IgD-negative memory B cell (primary cell): ENCODE measurements around the gene TEX30. TPM values are rescaled to one million over a fixed set of nuclear protein-coding genes. Genes with fewer than 3 reads are reported as not detected.

Experiments
- H3K27ac Mint-ChIP-seq, 3 donors: one replicate each; pipeline ENCODE4 v1.8.0; 2020 to 2022; ENCODE audit warnings: mild to moderate bottlenecking in 3 of 3, mixed read lengths in 3 of 3, moderate library complexity in 1 of 3
- H3K27me3 Mint-ChIP-seq: one replicate; pipeline ENCODE4 v1.8.0; 2021; ENCODE audit warnings: mixed read lengths
- H3K36me3 Mint-ChIP-seq: one replicate; pipeline ENCODE4 v1.8.0; 2020; ENCODE audit warnings: mild to moderate bottlenecking, mixed read lengths
- H3K4me1 Mint-ChIP-seq, 3 donors: one replicate each; pipeline ENCODE4 v1.8.0; 2020 to 2022; ENCODE audit warnings: mixed read lengths in 3 of 3, mild to moderate bottlenecking in 1 of 3
- H3K4me3 Mint-ChIP-seq, 4 donors: one replicate each; pipeline ENCODE4 v1.8.0; 2020 to 2022; ENCODE audit warnings: mild to moderate bottlenecking in 4 of 4, mixed read lengths in 4 of 4, moderate library complexity in 3 of 4
- H3K9me3 Mint-ChIP-seq, 3 donors: one replicate each; pipeline ENCODE4 v1.8.0; 2020 to 2021; ENCODE audit warnings: mixed read lengths in 3 of 3, mild to moderate bottlenecking in 1 of 3
- polyA plus RNA-seq: library from polyadenylated mRNA; unstranded; fragments of 300-500 nt; fragmentation: Illumina TruSeq; gene quantifications from one replicate; pipeline ENCODE4 v1.2.3, GENCODE V29; 2021

The TEX30 gene
- polyA plus RNA-seq = 12.1 TPM

DNA sequence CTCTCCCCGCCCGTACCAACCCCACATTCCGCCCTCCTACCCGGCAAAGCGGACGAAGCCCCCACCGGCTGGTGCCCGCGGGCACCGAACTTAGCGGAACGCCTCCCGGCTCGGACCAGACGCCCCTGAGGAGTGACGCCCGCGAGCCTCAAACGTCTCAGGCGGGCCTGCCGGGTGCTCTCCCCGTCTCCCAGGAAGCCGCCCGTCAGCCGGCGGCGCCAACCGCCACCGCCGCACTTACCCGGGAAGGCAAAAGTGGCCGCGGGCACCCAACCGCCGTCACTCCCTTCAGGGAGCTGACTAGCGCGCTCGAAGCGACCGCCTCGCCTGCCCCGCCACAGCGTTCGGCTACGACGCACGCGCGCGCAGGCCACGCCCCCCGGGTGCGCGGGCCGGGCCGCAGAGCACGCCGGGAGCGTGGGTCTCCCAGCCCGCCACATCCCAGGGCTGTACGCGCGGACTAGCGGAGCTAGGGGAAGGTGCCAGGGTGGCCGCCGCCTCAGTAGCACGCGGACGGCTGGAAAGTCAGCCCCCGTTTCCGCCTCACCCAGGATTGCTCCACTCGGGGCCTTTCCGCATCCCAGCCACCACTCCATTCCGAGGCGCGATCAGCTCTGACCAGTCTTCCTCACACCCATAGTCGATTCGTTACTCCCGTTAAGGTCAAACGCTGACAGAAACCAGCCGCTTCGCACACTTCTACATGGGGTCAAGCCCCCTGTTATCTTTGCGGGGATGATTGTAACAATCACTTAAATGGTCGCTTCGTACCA, at the start of gene TEX30:
TEX30 (minus strand) TSS at position 346 of the 773 bp plus-strand sequence. CDS start 3,760 bp downstream, outside the sequence.
- Mint-ChIP-seq H3K4me3 (peak within 1 kb of the TSS; percentile 89 to 96 (median 94)), H3K4me1 (peaks cover 9 to 21% (median 14%) of the 10 kb centered on the region in 3 donors), H3K36me3 (peaks cover 2% of the 10 kb centered on the region), H3K27me3 (no peaks in the 10 kb centered on the region), H3K9me3 (no peaks in the 10 kb centered on the region), H3K27ac (peak within 1 kb of the TSS; percentile 86 to 95 (median 88))

DNA sequence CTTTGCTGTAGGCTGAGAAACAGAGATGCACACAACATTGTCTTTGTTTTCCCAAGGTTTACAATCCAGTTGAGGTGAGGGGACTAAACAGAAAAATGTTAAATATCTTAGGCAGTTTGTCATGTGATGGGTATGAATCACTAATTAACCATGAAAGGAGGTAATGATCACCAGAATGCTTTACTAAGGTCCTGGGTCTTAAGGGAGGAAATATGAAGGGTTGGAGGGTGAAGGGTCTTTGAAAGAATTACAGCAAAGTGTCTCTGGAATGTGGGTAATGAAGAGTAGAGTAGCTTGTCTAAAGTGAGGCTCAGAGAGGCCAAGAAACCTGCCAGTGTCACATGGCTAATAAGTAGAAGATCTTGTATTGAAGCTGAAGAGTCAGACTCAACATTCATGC, 44.3 kb upstream of the TEX30 start:
- H3K27me3 Mint-ChIP-seq = no peaks in the 10 kb centered on the region
- H3K27ac Mint-ChIP-seq = no peak overlapping the region
- no peak overlapping the region for H3K4me3 Mint-ChIP-seq
- H3K9me3 Mint-ChIP-seq = peaks cover 0 to 1% (median 0%) of the 10 kb centered on the region in 3 donors
- H3K36me3 Mint-ChIP-seq = peaks cover 4% of the 10 kb centered on the region
- H3K4me1 Mint-ChIP-seq = peaks cover 0 to 2% (median 1%) of the 10 kb centered on the region in 3 donors

DNA sequence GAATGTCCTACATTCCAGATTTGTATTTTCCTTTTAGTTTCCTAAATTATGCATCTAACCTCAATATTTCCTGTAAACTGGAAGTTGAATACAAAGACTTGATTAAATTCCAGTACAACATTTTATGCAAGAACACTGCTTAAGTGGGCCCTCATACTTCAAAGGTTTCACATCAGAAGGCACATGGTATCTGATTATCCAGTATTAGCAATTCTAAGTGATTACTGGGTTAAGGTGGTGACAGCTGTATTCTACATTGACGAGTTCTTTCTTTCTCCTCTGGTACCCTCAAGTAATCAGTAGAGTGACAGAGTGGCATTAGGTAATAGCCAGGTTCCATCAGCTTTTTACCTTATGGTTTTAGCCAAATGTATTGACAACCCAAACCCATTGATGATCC, 43.7 kb upstream of the TEX30 start:
- no peak overlapping the region for H3K27ac Mint-ChIP-seq
- H3K4me3 Mint-ChIP-seq = no peak overlapping the region
- peaks cover 2% of the 10 kb centered on the region for H3K36me3 Mint-ChIP-seq
- no peaks in the 10 kb centered on the region for H3K27me3 Mint-ChIP-seq
- H3K9me3 Mint-ChIP-seq = no peaks in the 10 kb centered on the region
- peaks cover 0 to 3% (median 2%) of the 10 kb centered on the region in 3 donors for H3K4me1 Mint-ChIP-seq

DNA sequence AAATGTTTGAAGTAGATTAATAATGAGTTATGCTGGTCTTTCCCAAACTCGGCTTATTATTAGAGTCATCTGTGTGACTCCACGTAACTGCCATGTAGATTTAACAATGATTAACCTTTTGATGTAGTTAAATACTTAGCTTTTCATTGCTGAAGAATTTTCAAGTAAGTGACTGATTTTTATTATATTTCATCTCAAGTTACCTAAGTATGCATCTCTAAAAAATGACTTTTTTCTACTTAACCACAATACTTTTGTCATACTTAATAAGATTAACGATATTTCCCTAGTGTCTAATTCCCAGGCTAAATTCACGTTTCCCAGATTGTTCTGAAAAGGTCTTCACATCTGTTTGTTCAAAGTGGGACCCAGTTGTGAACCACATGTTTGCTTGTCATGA, 43.1 kb upstream of the TEX30 start:
- H3K9me3 Mint-ChIP-seq = peaks cover 0 to 4% (median 0%) of the 10 kb centered on the region in 3 donors
- no peak overlapping the region for H3K27ac Mint-ChIP-seq
- H3K27me3 Mint-ChIP-seq = no peaks in the 10 kb centered on the region
- peaks cover 2 to 4% (median 4%) of the 10 kb centered on the region in 3 donors for H3K4me1 Mint-ChIP-seq
- H3K36me3 Mint-ChIP-seq = peaks cover 7% of the 10 kb centered on the region
- H3K4me3 Mint-ChIP-seq = no peak overlapping the region

DNA sequence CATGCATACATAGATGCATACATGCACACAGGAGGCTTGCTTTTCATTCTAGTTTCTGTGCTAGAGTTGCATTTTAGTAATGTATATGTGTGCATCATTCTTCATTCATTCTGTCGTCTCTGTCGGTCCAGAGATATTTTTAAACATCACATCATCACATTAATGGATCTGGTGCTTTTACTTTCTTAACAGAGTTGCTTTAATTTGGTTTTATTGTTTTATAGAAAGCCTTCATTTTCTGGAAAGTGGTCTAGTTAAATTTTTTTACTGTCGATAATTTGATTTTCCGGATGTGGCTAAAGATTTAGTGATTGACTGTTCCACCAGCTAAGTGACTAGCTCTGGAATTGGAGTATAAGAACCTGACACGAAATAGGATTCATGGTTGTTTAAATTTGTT, 42.2 kb upstream of the TEX30 start:
- no peaks in the 10 kb centered on the region for H3K27me3 Mint-ChIP-seq
- H3K4me1 Mint-ChIP-seq = peaks cover 2 to 4% (median 4%) of the 10 kb centered on the region in 3 donors
- peaks cover 7% of the 10 kb centered on the region for H3K36me3 Mint-ChIP-seq
- no peak overlapping the region for H3K27ac Mint-ChIP-seq
- peaks cover 0 to 4% (median 0%) of the 10 kb centered on the region in 3 donors for H3K9me3 Mint-ChIP-seq
- H3K4me3 Mint-ChIP-seq = no peak overlapping the region

DNA sequence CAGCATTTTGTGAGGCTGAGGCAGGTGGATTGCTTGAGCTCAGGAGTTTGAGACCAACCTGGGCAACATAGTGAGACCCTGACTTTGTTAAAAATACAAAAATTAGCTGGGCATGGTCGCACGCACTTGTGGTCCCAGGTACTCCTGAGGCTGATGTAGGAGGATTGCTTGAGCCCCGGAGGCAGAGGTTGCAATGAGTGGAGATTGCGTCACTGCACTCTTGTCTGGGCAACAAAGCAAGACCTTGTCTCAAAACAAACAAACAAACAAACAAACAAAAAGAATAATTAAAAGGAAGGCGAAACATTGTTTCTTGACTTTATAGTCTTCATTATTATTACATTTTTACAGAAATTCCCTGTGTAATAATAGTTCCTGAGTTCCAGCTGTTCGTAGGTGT, 41.2 kb upstream of the TEX30 start:
- peaks cover 5% of the 10 kb centered on the region for H3K36me3 Mint-ChIP-seq
- H3K27ac Mint-ChIP-seq = no peak overlapping the region
- H3K27me3 Mint-ChIP-seq = no peaks in the 10 kb centered on the region
- peaks cover 2 to 4% (median 4%) of the 10 kb centered on the region in 3 donors for H3K4me1 Mint-ChIP-seq
- peaks cover 0 to 4% (median 0%) of the 10 kb centered on the region in 3 donors for H3K9me3 Mint-ChIP-seq
- no peak overlapping the region for H3K4me3 Mint-ChIP-seq

DNA sequence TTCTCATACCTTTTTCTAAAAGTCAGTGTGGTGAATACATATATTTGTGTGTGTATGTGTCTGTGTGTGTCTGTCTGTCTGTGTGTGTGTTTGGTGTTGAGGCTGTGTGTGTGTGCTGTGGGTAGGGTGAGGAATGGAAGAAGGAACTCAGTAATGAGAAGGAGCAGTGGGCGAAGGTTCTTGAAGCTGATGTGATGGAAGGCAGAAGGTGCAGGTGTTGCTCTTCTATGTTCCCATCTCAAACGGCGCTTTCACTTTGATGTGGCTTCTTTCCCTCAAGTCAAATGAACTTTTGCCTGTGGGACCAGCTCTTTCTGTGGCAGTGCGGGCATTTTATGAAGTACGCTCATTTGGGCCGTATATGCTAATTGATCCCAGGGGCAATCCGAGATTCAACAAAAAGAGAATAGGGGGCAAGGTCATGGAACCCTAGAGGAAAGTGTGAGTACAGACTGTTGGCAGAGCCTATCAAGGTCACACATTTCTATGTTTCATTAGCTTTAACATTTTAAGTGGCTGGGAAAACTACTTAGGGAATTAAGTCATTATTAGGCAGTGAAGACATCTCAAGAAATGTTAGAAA, 40.5 kb upstream of the TEX30 start:
- Mint-ChIP-seq H3K4me3 (peak overlapping the region in 1 of 4 donors; percentile 2), H3K4me1 (peaks cover 2 to 4% (median 4%) of the 10 kb centered on the region in 3 donors), H3K27me3 (no peaks in the 10 kb centered on the region), H3K27ac (no peak overlapping the region), H3K36me3 (peaks cover 5% of the 10 kb centered on the region), H3K9me3 (peaks cover 0 to 4% (median 0%) of the 10 kb centered on the region in 3 donors)

DNA sequence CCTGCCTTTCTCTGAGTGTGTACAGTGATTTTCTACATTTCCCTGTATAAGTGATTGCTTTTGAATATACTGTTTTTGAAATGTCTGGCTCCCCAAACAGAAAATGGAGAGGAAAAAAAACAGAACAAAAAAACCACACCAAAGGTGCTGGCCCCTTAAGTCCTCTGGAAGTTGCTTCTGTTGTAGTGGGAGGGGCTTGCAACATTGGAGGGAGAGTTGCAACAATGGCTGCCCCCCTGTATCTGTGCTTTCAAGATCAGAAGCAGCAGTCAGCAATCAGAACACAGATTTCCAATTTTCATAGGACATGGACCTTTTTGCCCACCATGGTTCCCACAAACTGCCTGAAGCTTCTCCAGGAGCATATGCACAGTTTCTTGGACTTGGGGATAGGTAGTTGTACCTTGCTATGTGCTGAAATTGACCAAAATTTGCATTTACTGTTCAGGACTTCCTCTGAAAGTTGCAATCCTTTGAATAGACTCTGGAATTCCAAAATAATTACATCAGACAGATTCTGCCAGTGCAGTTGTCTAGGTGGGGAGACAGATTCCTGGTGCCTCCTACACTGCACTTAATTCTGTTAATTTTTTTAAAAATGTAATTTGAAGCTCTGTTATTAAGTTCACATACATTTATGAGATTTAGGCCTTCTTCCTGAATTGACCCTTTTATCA, 39.2 kb upstream of the TEX30 start:
- Mint-ChIP-seq H3K4me1 (peaks cover 3 to 4% (median 4%) of the 10 kb centered on the region in 3 donors), H3K27me3 (no peaks in the 10 kb centered on the region), H3K4me3 (no peak overlapping the region), H3K36me3 (peaks cover 5% of the 10 kb centered on the region), H3K9me3 (peaks cover 0 to 4% (median 0%) of the 10 kb centered on the region in 3 donors), H3K27ac (no peak overlapping the region)

DNA sequence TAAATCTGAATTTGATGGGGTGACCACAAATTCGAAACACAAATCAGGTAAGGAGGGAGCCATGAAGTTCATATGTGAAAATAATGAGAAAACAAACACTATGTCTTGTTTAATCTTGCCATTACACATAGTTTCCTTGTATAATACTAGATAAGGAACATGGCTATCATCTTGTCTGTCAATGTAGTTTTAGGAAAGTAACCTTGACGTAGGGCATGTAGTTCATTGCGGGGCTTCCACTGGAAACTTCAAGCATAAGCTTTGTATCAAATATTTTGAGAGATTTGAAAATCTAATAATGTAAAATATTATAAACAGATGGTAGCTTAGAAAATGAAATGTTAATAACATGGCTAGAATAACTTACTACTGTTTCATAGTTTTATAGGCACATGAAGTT, 34.1 kb upstream of the TEX30 start:
- Mint-ChIP-seq H3K27me3 (no peaks in the 10 kb centered on the region), H3K27ac (no peak overlapping the region), H3K4me1 (peaks cover 2 to 9% (median 3%) of the 10 kb centered on the region in 3 donors), H3K36me3 (peaks cover 5% of the 10 kb centered on the region), H3K9me3 (peaks cover 0 to 4% (median 2%) of the 10 kb centered on the region in 3 donors), H3K4me3 (no peak overlapping the region)

DNA sequence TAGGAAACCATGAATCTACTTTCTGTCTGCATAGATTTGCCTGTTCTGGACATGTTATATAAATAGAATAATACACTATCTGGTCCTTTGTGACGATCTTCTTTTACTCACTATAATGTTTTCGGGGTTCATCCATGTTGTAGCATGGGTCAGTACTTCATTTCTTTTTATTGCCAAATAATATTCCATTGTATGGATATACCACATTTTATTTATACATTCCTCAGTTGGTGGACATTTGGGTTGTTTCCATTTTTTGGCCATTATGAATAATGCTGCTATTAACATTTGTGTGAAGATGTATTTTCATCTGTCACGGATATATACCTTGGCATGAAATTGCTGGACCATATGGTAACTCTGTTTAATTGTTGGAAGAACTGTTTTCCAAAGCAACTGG, 32.1 kb upstream of the TEX30 start:
- Mint-ChIP-seq H3K4me1 (peaks cover 8 to 18% (median 10%) of the 10 kb centered on the region in 3 donors), H3K4me3 (no peak overlapping the region), H3K27ac (no peak overlapping the region), H3K36me3 (no peaks in the 10 kb centered on the region), H3K27me3 (no peaks in the 10 kb centered on the region), H3K9me3 (peaks cover 0 to 2% (median 0%) of the 10 kb centered on the region in 3 donors)

DNA sequence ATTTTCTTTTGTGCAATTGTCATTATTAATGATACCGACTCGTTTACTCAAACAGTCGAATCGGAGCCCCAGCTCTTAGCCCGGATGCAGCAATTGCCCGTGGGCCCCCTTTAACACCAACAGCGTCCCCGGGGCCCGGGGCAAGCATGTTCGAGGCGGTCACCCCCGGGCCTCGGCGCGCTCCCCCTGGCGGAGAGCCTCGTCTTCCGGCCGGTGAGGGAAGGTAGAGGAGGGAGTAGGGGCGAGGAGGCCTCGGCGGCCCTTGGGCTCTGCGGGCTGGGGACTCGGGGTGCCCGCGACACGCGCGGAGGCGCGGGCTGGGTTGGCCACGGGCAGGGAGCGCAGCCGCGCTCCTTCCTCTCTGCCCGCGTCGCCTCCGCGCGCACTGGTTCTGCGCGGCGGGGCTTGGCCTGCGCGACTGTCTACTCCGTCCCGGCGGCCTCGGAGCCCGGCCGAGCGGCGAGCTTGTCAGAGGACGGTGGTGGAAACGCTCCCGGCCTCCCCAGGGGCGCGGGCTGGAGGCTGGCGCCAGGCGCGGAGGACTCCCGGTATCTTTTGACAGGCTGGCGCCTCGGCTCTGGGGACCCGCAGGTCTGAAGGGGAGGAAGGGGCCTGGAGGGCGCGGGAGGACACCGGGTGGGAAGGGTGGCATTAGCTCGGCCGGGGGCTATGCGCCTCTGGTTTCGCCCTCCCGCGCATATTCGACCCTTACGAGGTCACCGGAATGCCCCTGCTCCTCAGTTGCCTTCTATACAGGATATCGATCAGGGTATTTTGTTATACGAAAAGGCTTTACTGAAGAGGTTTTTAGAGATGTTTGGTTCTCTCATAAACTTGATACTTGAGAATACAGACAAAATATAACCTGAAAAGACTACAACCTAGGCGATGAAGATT, 26.8 kb upstream of the TEX30 start:
- Mint-ChIP-seq H3K36me3 (no peaks in the 10 kb centered on the region), H3K9me3 (no peaks in the 10 kb centered on the region), H3K4me3 (peak overlapping the region; percentile 85 to 95 (median 90)), H3K4me1 (peaks cover 12 to 21% (median 13%) of the 10 kb centered on the region in 3 donors), H3K27ac (peak overlapping the region in 1 of 3 donors; percentile 82), H3K27me3 (peaks cover 7% of the 10 kb centered on the region)

DNA sequence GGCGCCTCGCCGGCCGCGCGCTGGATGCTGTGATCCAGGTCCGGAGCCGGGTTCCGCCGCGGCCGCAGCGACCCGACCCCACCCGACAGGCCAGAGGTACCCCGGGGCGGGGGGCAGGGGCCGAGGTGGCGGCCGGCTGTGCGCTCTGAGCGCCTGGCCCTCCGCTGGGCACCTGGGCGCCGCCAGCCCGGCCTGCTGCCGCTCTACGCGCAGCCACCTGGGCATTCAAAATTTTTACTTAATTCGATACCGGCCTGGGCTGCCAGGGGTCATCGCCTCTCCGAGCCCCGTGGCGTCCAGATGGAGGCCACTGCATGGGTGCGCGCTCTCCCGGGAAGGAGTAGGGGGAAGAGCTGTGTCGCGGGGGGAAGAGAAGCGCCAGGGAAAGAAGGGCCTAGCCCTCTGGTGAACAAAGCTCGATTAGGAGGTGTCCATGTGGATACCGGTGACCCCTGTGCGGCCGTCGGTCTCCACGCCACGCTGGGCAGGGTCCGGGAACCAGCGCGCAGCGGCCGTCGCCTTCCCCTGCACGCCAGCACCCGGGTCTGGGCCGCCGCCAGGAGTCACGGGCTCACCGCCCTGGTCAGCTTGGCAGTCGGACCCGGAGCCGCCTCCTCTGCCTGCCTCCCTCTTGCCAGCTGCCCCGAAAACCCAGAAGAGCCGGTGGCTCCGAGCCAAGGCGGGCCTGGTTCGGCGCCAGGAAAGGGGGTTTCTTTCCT, 26.0 kb upstream of the TEX30 start:
- no peaks in the 10 kb centered on the region for H3K9me3 Mint-ChIP-seq
- peak overlapping the region; percentile 85 to 95 (median 90) for H3K4me3 Mint-ChIP-seq

DNA sequence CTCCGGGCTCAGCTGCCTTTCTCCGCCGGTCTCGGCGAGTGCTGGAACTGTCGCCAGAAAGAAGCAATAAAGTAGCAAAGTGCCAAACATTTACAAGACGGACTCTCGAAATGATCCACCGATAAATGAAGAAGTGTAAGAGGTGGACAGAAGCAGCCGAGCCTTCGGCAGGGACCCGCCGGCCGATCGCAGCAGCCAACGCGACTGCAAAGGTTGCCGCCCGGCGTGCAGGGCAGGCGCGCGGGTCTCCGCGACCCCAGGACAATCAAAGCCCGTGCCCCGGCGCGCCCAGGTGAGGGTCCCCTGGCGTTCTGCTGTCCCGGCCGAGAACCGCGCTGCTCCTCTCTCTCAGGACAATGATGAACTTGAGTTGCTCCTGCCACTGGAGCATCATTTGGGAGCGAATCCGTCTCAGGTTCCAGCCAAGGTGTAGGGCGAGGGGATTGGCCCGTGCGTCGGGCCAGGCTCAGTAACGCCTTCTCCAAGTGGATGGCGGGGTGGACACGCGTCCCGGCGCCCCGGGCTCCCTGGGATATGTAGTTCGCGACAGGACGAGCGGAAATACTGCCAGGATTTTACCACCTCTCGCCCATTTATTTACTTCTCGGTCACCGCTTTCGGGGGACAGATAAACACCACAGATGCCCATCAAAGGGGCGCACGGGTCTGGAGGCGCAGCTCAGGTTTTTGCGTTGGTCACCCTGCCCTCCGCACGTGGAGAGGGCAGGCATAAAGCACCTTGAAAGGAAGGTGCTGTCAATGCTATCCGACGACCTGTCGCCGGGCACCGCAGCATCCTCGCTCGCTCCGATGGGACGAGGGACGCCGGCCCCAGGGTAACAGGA, 25.2 kb upstream of the TEX30 start, which contains the start of the genes BIVM and POGLUT2:
BIVM (plus strand) TSS at position 539 of the 845 bp plus-strand sequence. CDS start 8,149 bp downstream, outside the sequence.
POGLUT2 (minus strand) TSS at position 396 of the 845 bp plus-strand sequence; CDS start at position 90, 306 bp downstream.
- Mint-ChIP-seq H3K27me3 (peaks cover 7% of the 10 kb centered on the region), H3K9me3 (no peaks in the 10 kb centered on the region), H3K36me3 (no peaks in the 10 kb centered on the region), H3K4me3 (peak within 1 kb of the TSS; percentile 85 to 95 (median 90)), H3K4me1 (peaks cover 12 to 20% (median 13%) of the 10 kb centered on the region in 3 donors), H3K27ac (peak within 1 kb of the TSS in 2 of 3 donors; percentile 53 to 67)

More for the DNA sequence above, 26.0 kb upstream of the TEX30 start:
- peak overlapping the region in 1 of 3 donors; percentile 43 for H3K27ac Mint-ChIP-seq
- peaks cover 12 to 20% (median 13%) of the 10 kb centered on the region in 3 donors for H3K4me1 Mint-ChIP-seq
- H3K27me3 Mint-ChIP-seq = peaks cover 7% of the 10 kb centered on the region
- no peaks in the 10 kb centered on the region for H3K36me3 Mint-ChIP-seq
